ENCODE results near the gene DYNC1I1.

Gene DYNC1I1

GRCh38 chr7:96034940-96035727, 262.8 kb downstream of the DYNC1I1 start:
- DNase-seq: no peak

GRCh38 chr7:96040250-96040772, 268.0 kb downstream of the DYNC1I1 start:
- DNase-seq: no peak

GRCh38 chr7:96041171-96041570, 268.8 kb downstream of the DYNC1I1 start:
- no peak for DNase-seq

GRCh38 chr7:96045181-96045580, 272.8 kb downstream of the DYNC1I1 start:
- DNase-seq: no peak

GRCh38 chr7:96045919-96046318, 273.6 kb downstream of the DYNC1I1 start:
- DNase-seq: no peak

- DNase-seq: no peak
Measured at GRCh38 chr7:96052289-96052688, 279.9 kb downstream of the DYNC1I1 start.

GRCh38 chr7:96052860-96053470, 280.6 kb downstream of the DYNC1I1 start:
- no peak for DNase-seq

GRCh38 chr7:96055717-96056116, 283.4 kb downstream of the DYNC1I1 start:
- DNase-seq: no peak

- DNase-seq: no peak
Measured at GRCh38 chr7:96059075-96059474, 286.7 kb downstream of the DYNC1I1 start.

GRCh38 chr7:96061009-96061408, 288.7 kb downstream of the DYNC1I1 start:
- no peak for DNase-seq

GRCh38 chr7:96061844-96062243, 289.5 kb downstream of the DYNC1I1 start:
- DNase-seq: no peak

GRCh38 chr7:96067321-96067720, 295.0 kb downstream of the DYNC1I1 start:
- DNase-seq: no peak

GRCh38 chr7:96069401-96069800, 297.0 kb downstream of the DYNC1I1 start:
- DNase-seq: no peak

GRCh38 chr7:96074871-96075270, 302.5 kb downstream of the DYNC1I1 start:
- DNase-seq: no peak

- peak; percentile 41 to 56 for DNase-seq
Measured at GRCh38 chr7:96075510-96076349, 303.4 kb downstream of the DYNC1I1 start.

- no peak for DNase-seq
Measured at GRCh38 chr7:96076350-96076707, 304.0 kb downstream of the DYNC1I1 start.

- DNase-seq: no peak
Measured at GRCh38 chr7:96080027-96080426, 307.7 kb downstream of the DYNC1I1 start.

GRCh38 chr7:96084881-96085553, 312.7 kb downstream of the DYNC1I1 start:
- DNase-seq: no peak

GRCh38 chr7:96085953-96086352, 313.6 kb downstream of the DYNC1I1 start:
- DNase-seq: no peak

- DNase-seq: no peak
Measured at GRCh38 chr7:96088579-96088978, 316.2 kb downstream of the DYNC1I1 start.

GRCh38 chr7:96089511-96089910, 317.2 kb downstream of the DYNC1I1 start:
- DNase-seq: no peak

GRCh38 chr7:96090756-96091155, 318.4 kb downstream of the DYNC1I1 start:
- no peak for DNase-seq

GRCh38 chr7:96093435-96093834, 321.1 kb downstream of the DYNC1I1 start:
- DNase-seq: no peak

All from activated CD4-positive, alpha-beta T cell treated with anti-CD3 and anti-CD28 coated beads, Interleukin-2, amount 50 U/mL, for 48 hours (primary cell).